ENCODE measurements around the gene PPP1R15A. TPM values are rescaled to one million over a fixed set of nuclear protein-coding genes. Genes with fewer than 3 reads are reported as not detected.

The PPP1R15A gene
- polyA plus RNA-seq, 1 donor (not counting 4 experiments of a cell fraction or from before 2014, with no cell fraction given) = 36.6 TPM

DNA sequence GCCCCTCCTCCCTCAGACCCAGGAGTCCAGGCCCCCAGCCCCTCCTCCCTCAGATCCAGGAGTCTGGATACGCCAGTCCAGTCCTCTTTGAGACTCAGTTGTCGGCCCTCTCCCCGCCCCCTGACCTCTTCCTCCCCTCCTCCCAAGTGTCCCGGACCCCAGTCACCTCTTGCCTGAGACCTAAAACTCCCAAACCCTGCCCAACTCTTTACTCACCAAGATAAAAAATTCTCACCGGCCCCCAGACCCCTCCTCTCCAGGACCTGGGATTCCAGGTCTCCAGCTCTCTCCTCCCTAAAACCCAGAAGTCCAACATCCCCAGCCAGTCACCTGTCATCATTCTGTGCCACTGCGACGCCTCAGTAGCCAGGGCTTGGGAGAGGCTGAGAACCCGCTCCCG, 34.5 kb upstream of the PPP1R15A start:
- Histone ChIP-seq H3K4me1 (ENCODE audit: control insufficient read depth, extremely low read depth, insufficient read depth, low read length) (peaks cover 12% of the 10 kb centered on the region), H3K9me3 (ENCODE audit: control insufficient read depth, low read depth, low read length) (no peaks in the 10 kb centered on the region), H3K4me3 (ENCODE audit: control insufficient read depth in 2 of 3, extremely low read depth in 1 of 3, insufficient read depth in 2 of 3, low read depth in 1 of 3, low read length in 3 of 3) (no peak overlapping the region), H2AFZ (ENCODE audit: control insufficient read depth, low read length) (no peak overlapping the region), H3K27me3 (ENCODE audit: control insufficient read depth, extremely low read depth, insufficient read depth, low read length) (no peaks in the 10 kb centered on the region), H3K4me2 (ENCODE audit: control insufficient read depth, extremely low read depth, insufficient read depth, low read depth, low read length) (no peak overlapping the region), H4K20me1 (ENCODE audit: control insufficient read depth, extremely low read depth, insufficient read depth, low read length) (no peaks in the 10 kb centered on the region), H3K79me2 (ENCODE audit: control insufficient read depth, insufficient read depth, low read length) (no peaks in the 10 kb centered on the region), H3K36me3 (ENCODE audit: control insufficient read depth in 2 of 2, extremely low read depth in 1 of 2, insufficient read depth in 2 of 2, low read length in 2 of 2) (no peaks in the 10 kb centered on the region), H3K27ac (ENCODE audit: control insufficient read depth, insufficient read depth, low read length) (no peak overlapping the region), H3K9me1 (ENCODE audit: control insufficient read depth, extremely low read depth, insufficient read depth, low read length) (no peaks in the 10 kb centered on the region), H3K9ac (ENCODE audit: control insufficient read depth, extremely low read depth, insufficient read depth, low read length) (no peak overlapping the region)
- dilution Hi-C loops (cut with MboI; ENCODE audit: extremely low pct_ligation_motif_present, low sequenced_read_pairs) = no loop called here
- FAIRE-seq = no peak
- DNase-seq (ENCODE audit: low read depth, low spot score) = no peak
- TF ChIP-seq CTCF (optimal IDR thresholded peaks at IDR 0.05 in 1 of 3, IDR thresholded peaks at IDR 0.05 in 1 of 3, conservative IDR thresholded peaks at IDR 0.05 in 1 of 3; ENCODE audit: extremely low read depth in 1 of 3, insufficient read depth in 2 of 3, low read length in 3 of 3) = no peak

DNA sequence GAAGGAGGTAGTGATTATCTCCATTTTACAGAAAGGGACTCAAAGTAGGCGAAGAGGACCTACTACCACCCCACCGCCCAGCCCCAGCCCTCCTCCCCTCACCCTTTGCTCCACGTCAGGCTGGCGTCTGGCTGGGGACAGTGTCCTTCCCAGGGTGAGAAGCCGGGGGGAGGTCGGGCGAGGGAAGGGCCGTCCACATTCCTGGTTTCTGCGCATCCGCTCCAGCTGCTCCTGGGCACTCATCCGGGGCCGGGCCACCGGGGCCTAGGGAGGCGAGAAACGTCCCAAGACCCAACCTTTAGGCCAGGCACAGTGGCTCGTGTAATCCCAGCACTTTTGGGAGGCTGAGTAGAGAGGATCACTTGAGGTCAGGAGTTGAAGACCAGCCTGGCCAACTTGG, 31.2 kb upstream of the PPP1R15A start:
- Histone ChIP-seq H4K20me1 (ENCODE audit: control insufficient read depth, extremely low read depth, insufficient read depth, low read length) (no peaks in the 10 kb centered on the region), H3K4me1 (ENCODE audit: control insufficient read depth, extremely low read depth, insufficient read depth, low read length) (peaks cover 9% of the 10 kb centered on the region), H3K4me3 (ENCODE audit: control insufficient read depth in 2 of 3, extremely low read depth in 1 of 3, insufficient read depth in 2 of 3, low read depth in 1 of 3, low read length in 3 of 3) (no peak overlapping the region), H3K36me3 (ENCODE audit: control insufficient read depth in 2 of 2, extremely low read depth in 1 of 2, insufficient read depth in 2 of 2, low read length in 2 of 2) (no peaks in the 10 kb centered on the region), H2AFZ (ENCODE audit: control insufficient read depth, low read length) (no peak overlapping the region), H3K27ac (ENCODE audit: control insufficient read depth, insufficient read depth, low read length) (no peak overlapping the region), H3K9me1 (ENCODE audit: control insufficient read depth, extremely low read depth, insufficient read depth, low read length) (no peaks in the 10 kb centered on the region), H3K9ac (ENCODE audit: control insufficient read depth, extremely low read depth, insufficient read depth, low read length) (no peak overlapping the region), H3K9me3 (ENCODE audit: control insufficient read depth, low read depth, low read length) (no peaks in the 10 kb centered on the region), H3K79me2 (ENCODE audit: control insufficient read depth, insufficient read depth, low read length) (no peaks in the 10 kb centered on the region), H3K27me3 (ENCODE audit: control insufficient read depth, extremely low read depth, insufficient read depth, low read length) (no peaks in the 10 kb centered on the region), H3K4me2 (ENCODE audit: control insufficient read depth, extremely low read depth, insufficient read depth, low read depth, low read length) (no peak overlapping the region)
- DNase-seq (ENCODE audit: low read depth, low spot score) = no peak
- TF ChIP-seq CTCF (optimal IDR thresholded peaks at IDR 0.05 in 1 of 3, IDR thresholded peaks at IDR 0.05 in 1 of 3, conservative IDR thresholded peaks at IDR 0.05 in 1 of 3; ENCODE audit: extremely low read depth in 1 of 3, insufficient read depth in 2 of 3, low read length in 3 of 3) (no peak), EZH2 (IDR thresholded peaks at IDR 0.05; ENCODE audit: low read length) (no peak)
- FAIRE-seq = no peak
- dilution Hi-C loops (cut with MboI; ENCODE audit: extremely low pct_ligation_motif_present, low sequenced_read_pairs) = no loop called here
